Putamen (tissue), 1 donor: ENCODE measurements around the gene CITED1.
"Not testable (repeated sequence)": the region's sequence is repeated elsewhere in the genome, so short reads cannot be mapped to it uniquely, and the experiment has no call there.

Source experiments
- DNase-seq: peaks from one replicate; pipeline ENCODE4 v3.0.0-alpha.2; 2016; ENCODE audit warnings: low spot score

The CITED1 gene, protein sequence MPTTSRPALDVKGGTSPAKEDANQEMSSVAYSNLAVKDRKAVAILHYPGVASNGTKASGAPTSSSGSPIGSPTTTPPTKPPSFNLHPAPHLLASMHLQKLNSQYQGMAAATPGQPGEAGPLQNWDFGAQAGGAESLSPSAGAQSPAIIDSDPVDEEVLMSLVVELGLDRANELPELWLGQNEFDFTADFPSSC

GRCh38 chrX:72305286-72306084 is at the start of gene CITED1:
Gene CITED1 (minus strand): TSS chrX:72305914. CDS start chrX:72302869, 3,045 bp downstream.
- DNase-seq, result no peak

DNA sequence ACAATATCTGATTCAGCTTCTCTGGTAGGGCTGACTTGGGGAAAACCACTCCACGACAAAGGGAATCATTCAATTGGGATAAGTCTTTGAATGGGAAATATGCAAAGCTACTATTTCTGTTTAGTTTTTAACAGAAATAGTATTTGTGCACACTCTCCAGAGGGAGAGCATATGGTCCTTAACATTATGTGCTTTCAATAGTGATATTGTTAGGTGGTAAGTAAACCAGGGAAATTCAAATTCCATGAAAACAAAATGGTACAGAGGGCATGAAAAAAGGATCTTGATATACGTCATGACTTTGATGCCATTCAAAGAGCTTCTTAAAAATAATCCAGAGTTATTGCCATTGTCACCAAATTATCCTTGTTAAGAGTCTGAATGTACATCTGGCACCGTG is 47.1 kb upstream of the CITED1 start:
- no peak for DNase-seq

DNA sequence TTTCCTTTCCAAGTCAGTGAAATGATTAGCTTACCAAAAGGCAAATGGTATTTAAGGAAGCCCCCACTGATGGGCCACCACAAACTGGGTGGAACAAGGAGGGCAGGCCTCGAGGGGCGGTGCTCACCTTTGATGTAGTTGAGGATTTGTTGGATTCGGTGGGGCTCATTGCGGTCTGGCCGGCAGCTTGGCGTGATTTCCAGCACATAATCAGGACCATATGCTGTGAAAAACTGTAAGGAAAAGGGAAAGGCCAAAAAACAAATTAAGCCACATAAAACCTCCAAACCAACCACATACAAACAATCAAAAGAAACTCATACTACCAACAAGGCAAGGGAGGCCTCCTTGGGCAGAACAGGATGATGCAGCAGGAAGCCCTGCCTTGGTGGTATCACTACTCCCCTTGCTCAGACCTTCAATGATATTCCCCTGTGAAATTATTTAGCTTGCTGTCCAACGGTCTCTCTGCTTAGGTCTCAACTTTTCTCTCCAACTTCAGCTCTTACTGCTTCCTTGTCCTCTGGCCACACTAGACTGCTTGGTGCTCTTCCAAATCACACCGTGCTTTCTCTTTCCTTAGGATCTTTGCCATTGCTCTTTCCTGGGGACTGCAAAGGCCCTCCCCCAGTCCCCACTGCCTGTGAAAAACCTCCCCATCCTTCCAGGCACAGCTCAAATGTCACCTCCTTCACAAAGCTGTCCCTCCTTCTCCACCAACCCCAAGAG is 46.1 kb upstream of the CITED1 start:
- no peak for DNase-seq

- no peak for DNase-seq
These were observed 43.5 kb upstream of the CITED1 start for GRCh38 chrX:72349190-72349589.

- DNase-seq, result no peak
These were observed 42.7 kb upstream of the CITED1 start for GRCh38 chrX:72348247-72348979.

DNA sequence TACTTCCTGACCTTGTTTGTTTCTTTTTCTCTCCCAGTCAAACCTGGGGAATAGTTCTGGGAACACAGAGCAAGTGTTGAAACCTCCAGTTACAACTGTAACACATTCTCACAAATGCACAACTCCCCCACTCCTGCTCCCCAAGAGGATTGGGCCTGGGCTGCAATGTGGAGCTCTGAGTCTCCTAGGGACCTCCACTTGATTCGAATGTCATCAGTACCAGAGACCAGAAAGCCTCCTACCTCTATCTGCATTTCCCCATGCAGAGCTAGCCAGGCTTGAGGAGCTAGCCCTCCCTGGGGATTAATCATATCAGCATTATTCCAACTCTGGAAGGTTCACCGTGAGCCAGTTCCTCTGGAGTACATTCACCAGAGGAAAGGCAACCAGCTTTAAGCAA is 41.7 kb upstream of the CITED1 start:
- DNase-seq, result no peak

- DNase-seq, result no peak
These were observed 40.7 kb upstream of the CITED1 start for GRCh38 chrX:72346302-72346949.

DNA sequence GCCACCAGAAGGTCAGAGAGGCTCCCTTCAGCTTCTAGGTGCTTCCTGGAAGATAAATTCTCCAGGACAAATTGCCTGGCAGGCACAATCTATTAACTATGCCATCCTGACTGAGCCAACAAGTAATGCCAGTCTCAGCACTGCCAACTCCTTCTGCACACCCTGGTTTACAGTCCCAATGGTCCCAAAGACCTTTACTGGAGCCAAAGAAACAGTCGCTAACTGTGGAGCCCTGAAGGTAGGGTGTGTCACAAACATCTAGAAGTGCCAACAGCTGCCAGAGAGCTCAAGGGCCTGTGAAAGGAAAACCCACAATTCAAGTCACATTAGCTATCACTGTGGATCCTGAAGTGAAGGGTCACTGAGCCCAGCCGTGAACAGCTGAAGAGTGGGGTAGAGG is 34.9 kb upstream of the CITED1 start:
- DNase-seq, result no peak

- no peak for DNase-seq
These were observed 34.3 kb upstream of the CITED1 start for GRCh38 chrX:72340041-72340440.

DNA sequence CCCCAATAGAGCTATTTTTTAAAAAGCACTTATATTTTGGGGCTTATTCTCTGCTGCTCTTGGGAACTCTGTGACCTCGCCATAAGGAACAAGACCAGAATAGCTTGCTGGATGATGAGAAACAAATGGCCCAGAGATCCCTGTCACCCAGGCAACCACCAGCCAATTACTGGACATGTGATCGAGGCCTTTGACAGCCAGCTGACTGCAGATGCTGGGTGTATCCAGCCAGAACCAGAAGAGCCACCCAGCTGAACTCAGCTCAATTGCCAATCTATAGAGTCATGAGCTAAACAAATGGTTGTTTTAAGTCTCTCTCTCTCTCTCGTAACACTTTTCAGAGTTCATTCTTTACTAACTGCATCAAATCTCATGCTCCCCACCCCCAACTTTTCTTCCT is 24.4 kb upstream of the CITED1 start:
- DNase-seq, result no peak

GRCh38 chrX:72326605-72327300 is 21.0 kb upstream of the CITED1 start:
- DNase-seq, result no peak

GRCh38 chrX:72319651-72320050 is 13.9 kb upstream of the CITED1 start:
- not testable (repeated sequence) for DNase-seq

- no peak for DNase-seq
These were observed 11.4 kb upstream of the CITED1 start for GRCh38 chrX:72317139-72317538.

- DNase-seq, result no peak
These were observed 10.8 kb upstream of the CITED1 start for GRCh38 chrX:72316408-72317110.

GRCh38 chrX:72314881-72315280 is 9.2 kb upstream of the CITED1 start:
- no peak for DNase-seq

GRCh38 chrX:72313707-72314641 is 8.3 kb upstream of the CITED1 start:
- no peak for DNase-seq

- no peak for DNase-seq
These were observed 6.7 kb upstream of the CITED1 start for GRCh38 chrX:72312311-72312940.

DNA sequence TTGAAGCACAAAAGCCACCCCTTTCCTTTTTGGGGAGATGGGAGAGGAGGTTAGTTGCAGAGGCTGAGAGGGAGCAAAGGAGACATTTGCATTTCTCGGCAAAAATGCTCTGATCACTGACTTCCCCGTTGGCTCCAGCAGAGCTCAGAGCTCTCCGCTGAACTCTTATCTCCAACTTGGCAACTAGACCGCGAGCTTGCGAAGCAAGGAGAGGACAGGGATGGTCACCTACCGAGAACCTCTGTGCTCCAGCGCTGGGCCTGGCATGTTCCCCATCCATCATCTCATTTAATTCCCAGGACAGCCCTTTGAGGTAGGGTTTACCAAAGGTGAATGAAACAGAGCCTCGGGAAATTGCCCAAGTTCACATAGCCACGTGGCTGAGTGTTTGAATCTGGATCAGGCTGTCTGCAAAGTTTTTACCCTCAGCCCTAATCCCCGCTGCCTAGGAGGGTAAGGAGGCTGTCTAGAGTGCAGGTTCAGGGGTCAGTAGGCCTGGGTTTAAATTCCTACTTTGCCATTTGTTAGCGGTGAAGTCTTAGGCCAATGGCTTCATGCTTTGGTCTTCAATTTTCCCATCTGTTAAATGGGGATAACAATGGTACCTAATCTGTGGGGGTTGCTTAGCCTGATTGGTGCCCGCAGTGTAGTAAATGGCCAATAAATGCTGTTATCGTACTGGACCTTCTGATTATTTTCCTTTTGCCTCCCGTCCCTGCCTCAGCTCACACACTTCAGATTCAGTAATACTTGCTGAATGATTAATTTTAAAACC is 3.8 kb upstream of the CITED1 start:
- no peak for DNase-seq
